ENCODE data around the gene KCNAB1. TPM values are rescaled to one million over a fixed set of nuclear protein-coding genes. Genes with fewer than 3 reads are reported as not detected.
"Not testable (repeated sequence)": the region's sequence is repeated elsewhere in the genome, so short reads cannot be mapped to it uniquely, and the experiment has no call there.

The KCNAB1 gene
- total RNA-seq, 2 donors from 2014 or later, result not detected

DNA sequence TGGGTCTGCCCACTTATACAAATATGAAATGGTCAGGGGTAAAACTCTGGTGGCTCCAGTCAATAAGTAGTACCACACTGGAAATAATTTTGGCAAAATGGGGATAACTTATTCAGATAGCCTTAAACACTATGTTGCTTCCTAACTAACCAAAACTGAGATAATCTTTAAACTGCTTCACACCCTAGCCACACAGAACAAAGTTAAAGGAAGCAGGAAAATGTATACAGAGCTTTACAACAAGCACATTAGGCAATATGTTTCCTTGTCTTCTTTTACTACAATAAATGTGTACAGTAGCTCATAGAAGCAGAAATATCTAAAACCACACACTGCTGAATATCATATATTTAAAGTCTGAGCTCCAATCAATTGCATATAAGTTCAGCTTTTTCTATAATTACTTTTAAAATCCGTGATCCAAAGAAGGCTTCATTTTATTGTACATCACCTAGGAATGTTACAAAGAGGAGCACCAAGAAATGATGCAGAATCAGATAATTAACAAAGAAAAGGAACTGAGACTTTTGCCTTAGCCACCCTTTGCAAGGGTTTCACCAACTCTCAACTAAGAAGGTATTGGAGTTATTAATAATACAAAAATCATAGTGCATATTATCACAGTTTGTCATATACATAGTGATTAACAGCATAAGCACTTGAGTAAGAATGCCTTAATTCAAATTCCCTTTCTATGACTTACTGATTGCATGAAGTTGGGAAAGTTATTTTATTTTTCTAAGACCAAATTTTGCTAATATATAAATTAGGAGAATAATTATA lies 443.7 kb downstream of the KCNAB1 start:
- Mint-ChIP-seq H3K9me3 (peaks cover 0 to 8% of the 10 kb centered on the region in 2 donors), H3K36me3 (no peaks in the 10 kb centered on the region), H3K27ac (no peak overlapping the region)
- DNase-seq (ENCODE audit: low spot score in 2 of 2) (no peak), ATAC-seq (no peak)

GRCh38 chr3:156569016-156569415 lies 448.6 kb downstream of the KCNAB1 start:
- H3K36me3 Mint-ChIP-seq; ATAC-seq; DNase-seq (ENCODE audit: low spot score in 2 of 2); H3K27ac Mint-ChIP-seq: not testable (repeated sequence)
- peaks cover 0 to 15% of the 10 kb centered on the region in 2 donors for H3K9me3 Mint-ChIP-seq

DNA sequence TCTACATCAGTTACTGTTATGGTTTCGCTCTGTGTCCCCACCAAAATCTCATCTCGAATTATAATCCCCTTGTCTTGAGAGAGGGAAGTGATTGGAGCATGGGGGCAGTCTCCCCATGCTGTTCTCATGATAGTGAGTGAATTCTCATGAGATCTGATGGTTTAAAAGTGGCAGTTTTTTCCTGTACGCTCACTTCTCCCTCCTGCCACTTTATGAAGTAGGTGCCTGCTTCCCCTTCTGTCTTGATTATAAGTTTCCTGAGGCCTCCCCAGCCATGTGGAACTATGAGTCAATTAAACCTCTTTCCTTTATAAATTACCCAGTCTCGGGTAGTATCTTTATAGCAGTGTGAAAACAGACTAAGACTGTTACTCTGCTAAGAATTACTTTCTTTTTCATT lies 449.5 kb downstream of the KCNAB1 start:
- H3K36me3 Mint-ChIP-seq; H3K27ac Mint-ChIP-seq; DNase-seq (ENCODE audit: low spot score in 2 of 2): not testable (repeated sequence)
- H3K9me3 Mint-ChIP-seq, result peaks cover 0 to 15% of the 10 kb centered on the region in 2 donors
- peak; percentile 39 to 75 for ATAC-seq

GRCh38 chr3:156575641-156576040 lies 455.3 kb downstream of the KCNAB1 start:
- no peak for DNase-seq (ENCODE audit: low spot score in 2 of 2)
- Mint-ChIP-seq H3K27ac (no peak overlapping the region), H3K36me3 (no peaks in the 10 kb centered on the region), H3K9me3 (peaks cover 0 to 7% of the 10 kb centered on the region in 2 donors)
- ATAC-seq, result no peak

- ATAC-seq (no peak), DNase-seq (ENCODE audit: low spot score in 2 of 2) (no peak)
- Mint-ChIP-seq H3K27ac (no peak overlapping the region), H3K9me3 (peaks cover 0 to 7% of the 10 kb centered on the region in 2 donors), H3K36me3 (no peaks in the 10 kb centered on the region)
Observed at GRCh38 chr3:156576051-156576450, 455.7 kb downstream of the KCNAB1 start.

- DNase-seq (ENCODE audit: low spot score in 2 of 2), result no peak
- peaks cover 0 to 7% of the 10 kb centered on the region in 2 donors for H3K9me3 Mint-ChIP-seq
- no peak overlapping the region for H3K27ac Mint-ChIP-seq
- no peaks in the 10 kb centered on the region for H3K36me3 Mint-ChIP-seq
- ATAC-seq, result no peak
Observed at GRCh38 chr3:156576651-156577348, 456.4 kb downstream of the KCNAB1 start.

DNA sequence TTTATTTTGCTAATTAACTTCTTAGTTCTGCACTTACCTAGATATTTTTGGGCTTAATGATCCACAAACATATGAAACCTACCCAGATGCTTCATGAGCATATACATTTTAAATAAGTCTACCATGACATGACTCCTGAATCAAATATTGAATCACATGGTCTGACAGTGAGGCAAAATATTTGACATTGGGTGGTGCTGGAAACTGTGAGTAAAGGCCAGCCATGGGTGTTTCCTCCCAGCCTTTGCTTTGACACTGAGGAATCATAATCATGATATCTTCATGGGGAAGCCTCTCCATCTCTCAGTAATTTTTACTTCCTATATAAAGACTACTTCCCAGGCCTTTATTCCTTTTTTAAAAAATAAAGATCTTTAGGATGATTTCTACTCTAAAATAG lies 457.4 kb downstream of the KCNAB1 start:
- no peak for ATAC-seq
- Mint-ChIP-seq H3K36me3 (no peaks in the 10 kb centered on the region), H3K27ac (no peak overlapping the region), H3K9me3 (peaks cover 0 to under 1% of the 10 kb centered on the region in 2 donors)
- no peak for DNase-seq (ENCODE audit: low spot score in 2 of 2)

DNA sequence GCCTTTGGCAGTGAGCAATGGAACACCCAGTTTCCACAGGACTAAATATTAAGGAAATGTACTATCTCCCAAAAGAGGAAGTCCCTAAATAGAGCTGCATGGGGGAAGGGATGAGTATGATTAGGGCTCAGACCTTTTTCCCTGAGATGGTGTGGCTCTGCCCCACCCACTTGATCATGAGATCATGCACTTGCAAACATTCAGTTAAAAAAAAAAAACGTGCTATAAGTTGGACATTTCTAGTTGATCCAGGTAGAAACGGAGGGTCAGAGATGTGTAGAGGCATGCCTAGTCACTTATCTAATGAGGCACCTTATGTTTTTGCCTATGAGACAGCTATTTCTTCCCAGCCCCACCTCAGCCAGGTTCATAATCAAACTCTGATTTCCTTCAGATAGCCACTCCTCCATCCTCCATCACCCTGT lies 459.1 kb downstream of the KCNAB1 start:
- Mint-ChIP-seq H3K36me3 (no peaks in the 10 kb centered on the region), H3K27ac (peak overlapping the region in 1 of 2 donors; percentile 47), H3K9me3 (no peaks in the 10 kb centered on the region)
- no peak for DNase-seq (ENCODE audit: low spot score in 2 of 2)
- no peak for ATAC-seq

GRCh38 chr3:156581033-156581432 lies 460.7 kb downstream of the KCNAB1 start:
- H3K27ac Mint-ChIP-seq, result no peak overlapping the region
- H3K36me3 Mint-ChIP-seq, result no peaks in the 10 kb centered on the region
- no peak for DNase-seq (ENCODE audit: low spot score in 2 of 2)
- ATAC-seq, result no peak
- H3K9me3 Mint-ChIP-seq, result no peaks in the 10 kb centered on the region

GRCh38 chr3:156581954-156582353 lies 461.6 kb downstream of the KCNAB1 start:
- ATAC-seq, result no peak
- Mint-ChIP-seq H3K36me3 (no peaks in the 10 kb centered on the region), H3K9me3 (no peaks in the 10 kb centered on the region), H3K27ac (no peak overlapping the region)
- DNase-seq (ENCODE audit: low spot score in 2 of 2), result no peak

DNA sequence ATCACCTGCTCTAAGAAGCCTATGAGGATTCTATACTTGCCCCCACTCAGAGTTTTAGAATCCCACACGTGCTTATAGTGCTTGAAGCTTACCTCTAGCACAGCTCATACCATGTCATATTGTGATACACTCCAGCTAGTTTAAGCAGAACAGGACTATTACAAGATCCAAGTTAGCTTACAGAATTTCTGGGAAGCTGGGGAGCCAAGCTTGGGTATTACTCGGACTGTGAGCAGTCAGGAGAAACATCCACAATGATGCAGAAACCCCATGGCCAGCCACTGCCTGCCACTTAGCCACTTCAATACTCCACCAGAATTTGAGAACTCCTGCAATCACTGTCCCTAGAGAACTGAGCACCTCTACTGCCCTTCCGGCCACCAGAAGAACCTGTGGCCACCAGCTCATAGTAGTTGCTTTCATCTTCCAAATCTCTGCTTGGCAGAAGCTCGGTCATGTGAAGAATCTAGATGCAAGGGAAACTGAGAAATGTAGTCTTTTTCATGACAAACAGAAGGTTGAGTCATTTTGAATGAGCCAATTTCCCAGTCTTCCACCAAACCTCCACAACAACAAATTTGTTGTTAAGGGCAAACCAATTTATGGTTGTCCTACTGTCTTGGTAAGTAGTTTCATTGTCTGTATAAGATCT lies 462.3 kb downstream of the KCNAB1 start:
- no peaks in the 10 kb centered on the region for H3K9me3 Mint-ChIP-seq
- peak; percentile 56 to 69 for ATAC-seq
- DNase-seq (ENCODE audit: low spot score in 2 of 2), result no peak
- H3K36me3 Mint-ChIP-seq, result no peaks in the 10 kb centered on the region
- H3K27ac Mint-ChIP-seq, result peak overlapping the region in 1 of 2 donors; percentile 6

- H3K27ac Mint-ChIP-seq, result no peak overlapping the region
- ATAC-seq (no peak), DNase-seq (ENCODE audit: low spot score in 2 of 2) (no peak)
- H3K36me3 Mint-ChIP-seq, result no peaks in the 10 kb centered on the region
- no peaks in the 10 kb centered on the region for H3K9me3 Mint-ChIP-seq
Observed at GRCh38 chr3:156583469-156583868, 463.1 kb downstream of the KCNAB1 start.

DNA sequence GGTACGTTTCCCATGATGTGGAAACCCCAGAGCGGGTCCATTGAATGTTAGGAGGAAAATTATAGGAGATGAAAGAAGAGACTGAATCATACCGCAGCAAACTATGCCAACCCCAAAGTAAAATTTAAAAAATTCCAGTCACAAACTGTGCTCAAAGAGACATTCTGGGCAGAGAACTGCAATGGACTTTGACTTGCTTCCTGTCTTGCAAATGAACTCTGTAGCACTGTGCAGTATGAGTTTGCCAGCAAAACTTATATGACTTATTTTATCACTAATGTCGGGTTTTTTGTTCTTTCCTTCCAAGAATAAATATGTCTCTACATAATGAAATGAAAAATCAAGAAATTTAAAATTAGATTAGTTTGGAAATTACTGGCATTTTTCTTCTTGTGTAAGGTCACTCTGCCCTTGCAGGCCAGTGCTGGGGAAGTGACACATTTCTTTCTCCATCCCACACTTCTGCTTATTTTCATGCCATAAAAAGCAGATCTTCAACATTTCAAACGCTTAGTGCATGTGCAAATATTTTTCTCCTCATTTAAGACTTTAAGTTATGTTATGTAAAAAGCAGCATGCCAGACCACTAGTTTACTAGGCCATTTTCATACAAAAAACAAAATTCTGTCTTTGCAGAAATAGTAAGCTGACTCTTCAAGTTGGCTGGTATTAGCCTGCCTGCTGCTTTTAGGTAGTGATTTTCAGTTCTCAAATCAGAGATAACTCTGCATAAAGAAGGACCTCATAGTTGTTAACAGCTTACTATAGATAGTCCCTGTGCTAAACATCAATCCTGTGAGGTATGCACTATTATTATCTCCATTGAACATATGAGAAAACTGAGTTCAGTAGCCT lies 466.8 kb downstream of the KCNAB1 start:
- DNase-seq (ENCODE audit: low spot score in 2 of 2) (no peak), ATAC-seq (no peak)
- no peaks in the 10 kb centered on the region for H3K36me3 Mint-ChIP-seq
- no peaks in the 10 kb centered on the region for H3K9me3 Mint-ChIP-seq
- H3K27ac Mint-ChIP-seq, result no peak overlapping the region

DNA sequence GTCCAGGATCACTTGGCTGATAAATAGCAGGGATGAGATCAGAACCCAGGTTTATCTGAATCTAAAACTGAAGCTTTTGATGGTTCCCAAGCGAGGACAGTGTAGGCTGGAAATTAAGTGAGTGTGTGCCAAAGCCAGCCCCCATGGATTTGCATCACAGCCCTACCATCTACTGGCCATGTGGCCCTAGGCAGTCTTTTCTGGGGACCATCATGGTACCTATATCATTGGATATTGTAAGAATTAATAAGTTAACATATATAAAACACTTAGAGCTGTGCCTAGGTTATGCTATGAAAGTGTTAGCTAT lies 467.3 kb downstream of the KCNAB1 start:
- Mint-ChIP-seq H3K9me3 (no peaks in the 10 kb centered on the region), H3K36me3 (no peaks in the 10 kb centered on the region), H3K27ac (no peak overlapping the region)
- DNase-seq (ENCODE audit: low spot score in 2 of 2) (no peak), ATAC-seq (no peak)

All from activated naive CD4-positive, alpha-beta T cell treated with anti-CD3 and anti-CD28 coated beads, Interleukin-2, amount 50 U/mL, for 72 hours (primary cell).